ENCODE results near the gene FADD.
"Not testable (repeated sequence)": the region's sequence is repeated elsewhere in the genome, so short reads cannot be mapped to it uniquely, and the experiment has no call there.

Gene FADD

DNA sequence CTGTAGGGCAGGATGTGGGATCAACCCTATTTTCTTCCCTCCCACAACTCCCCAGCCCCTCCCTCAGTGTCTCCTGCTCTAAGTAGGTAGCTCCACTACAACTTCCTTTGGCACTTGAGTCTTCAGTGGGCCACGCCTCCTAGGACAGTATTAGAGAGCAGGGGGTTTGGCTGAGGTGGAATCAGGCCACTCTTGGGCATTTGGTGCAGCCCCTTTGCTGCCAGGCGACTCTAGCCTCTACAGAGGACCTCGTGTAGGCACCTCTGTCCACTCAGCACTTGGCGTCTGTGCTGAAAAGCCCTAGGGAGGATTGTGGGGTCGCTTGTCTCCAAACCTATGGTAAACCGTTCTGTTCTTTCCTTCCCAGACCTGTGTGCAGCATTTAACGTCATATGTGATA is 2.7 kb downstream of the FADD start:
- DNase-seq = no peak

DNA sequence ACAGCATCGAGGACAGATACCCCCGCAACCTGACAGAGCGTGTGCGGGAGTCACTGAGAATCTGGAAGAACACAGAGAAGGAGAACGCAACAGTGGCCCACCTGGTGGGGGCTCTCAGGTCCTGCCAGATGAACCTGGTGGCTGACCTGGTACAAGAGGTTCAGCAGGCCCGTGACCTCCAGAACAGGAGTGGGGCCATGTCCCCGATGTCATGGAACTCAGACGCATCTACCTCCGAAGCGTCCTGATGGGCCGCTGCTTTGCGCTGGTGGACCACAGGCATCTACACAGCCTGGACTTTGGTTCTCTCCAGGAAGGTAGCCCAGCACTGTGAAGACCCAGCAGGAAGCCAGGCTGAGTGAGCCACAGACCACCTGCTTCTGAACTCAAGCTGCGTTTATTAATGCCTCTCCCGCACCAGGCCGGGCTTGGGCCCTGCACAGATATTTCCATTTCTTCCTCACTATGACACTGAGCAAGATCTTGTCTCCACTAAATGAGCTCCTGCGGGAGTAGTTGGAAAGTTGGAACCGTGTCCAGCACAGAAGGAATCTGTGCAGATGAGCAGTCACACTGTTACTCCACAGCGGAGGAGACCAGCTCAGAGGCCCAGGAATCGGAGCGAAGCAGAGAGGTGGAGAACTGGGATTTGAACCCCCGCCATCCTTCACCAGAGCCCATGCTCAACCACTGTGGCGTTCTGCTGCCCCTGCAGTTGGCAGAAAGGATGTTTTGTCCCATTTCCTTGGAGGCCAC is 3.3 kb downstream of the FADD start:
- DNase-seq = no peak

DNA sequence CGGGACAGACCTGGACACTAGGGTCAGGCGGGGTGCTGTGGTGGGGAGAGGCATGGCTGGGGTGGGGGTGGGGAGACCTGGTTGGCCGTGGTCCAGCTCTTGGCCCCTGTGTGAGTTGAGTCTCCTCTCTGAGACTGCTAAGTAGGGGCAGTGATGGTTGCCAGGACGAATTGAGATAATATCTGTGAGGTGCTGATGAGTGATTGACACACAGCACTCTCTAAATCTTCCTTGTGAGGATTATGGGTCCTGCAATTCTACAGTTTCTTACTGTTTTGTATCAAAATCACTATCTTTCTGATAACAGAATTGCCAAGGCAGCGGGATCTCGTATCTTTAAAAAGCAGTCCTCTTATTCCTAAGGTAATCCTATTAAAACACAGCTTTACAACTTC is 3.9 kb downstream of the FADD start:
- no peak for DNase-seq

DNA sequence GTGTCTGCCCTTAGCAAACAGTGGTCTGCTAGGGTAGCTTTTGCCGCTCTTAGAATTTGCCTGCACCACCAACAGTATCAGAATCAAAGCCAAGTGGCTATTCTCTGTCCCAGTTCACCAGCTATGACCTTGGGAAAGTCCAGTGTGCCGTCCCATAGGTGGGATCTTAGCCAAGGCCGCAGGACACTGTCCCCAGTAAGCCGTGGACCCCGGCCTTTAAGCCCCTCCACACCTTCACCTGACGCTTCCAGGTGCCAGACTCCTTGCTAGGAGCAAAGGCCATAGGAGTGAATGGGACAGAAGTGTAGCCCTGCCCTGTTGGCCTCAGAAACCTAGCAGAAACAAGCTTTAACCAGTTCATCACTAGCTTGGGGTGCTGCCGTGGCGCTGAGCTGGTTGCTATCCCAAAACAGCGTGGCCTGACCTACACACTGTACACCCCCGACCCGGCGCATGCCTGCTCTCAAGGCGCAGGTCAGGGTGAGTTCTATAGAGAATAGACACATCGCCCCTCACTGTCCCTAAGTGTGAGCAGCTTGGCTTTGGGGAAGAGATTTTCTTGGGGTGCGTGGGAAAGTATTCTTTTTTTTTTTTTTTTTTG is 4.5 kb downstream of the FADD start:
- DNase-seq = no peak

DNA sequence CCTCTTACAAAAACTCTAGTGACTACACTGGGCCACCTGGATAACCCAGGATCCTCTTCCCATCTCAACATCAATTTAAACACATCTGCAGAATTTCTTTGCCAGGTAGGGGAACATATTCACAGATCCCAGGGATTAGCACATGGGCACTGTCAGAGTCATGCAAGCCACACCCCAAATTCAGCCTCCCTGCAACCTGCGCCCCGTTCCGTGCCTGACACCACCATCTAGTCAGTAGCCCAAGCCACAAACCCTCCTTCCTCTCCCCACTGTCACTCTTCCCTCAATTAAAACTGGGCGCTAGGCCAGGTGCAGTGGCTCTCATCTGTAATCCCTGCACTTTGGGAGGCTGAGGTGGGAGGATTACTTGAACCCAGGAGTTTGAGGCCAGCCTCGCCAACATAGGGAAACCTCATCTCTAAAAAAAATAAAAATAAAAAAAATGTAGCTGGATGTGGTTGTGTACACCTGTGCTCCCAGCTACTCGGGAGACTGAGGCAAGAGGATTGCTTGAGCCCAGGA is 6.4 kb downstream of the FADD start:
- no peak for DNase-seq

DNA sequence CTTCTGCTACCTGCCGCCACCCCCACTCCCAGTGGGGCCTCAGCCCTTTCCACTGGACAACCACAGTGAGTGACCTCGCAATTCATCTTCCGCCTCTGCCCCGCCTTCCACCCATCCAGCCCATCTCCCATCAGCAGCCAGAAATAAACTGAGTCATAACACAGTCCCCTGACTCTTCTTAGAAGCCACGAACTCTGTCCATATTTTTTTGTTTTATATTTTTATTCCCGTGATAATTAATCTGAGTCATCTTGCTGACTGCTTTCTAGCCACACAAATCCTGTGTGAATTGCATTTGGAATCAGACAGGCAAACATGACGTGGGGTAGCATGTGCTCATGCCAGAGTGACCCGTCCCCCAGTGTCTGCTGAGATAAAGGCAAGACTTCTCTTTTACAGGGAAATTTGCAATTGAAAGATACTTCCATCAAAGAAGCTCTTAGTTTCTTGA is 7.0 kb downstream of the FADD start:
- DNase-seq = no peak

DNA sequence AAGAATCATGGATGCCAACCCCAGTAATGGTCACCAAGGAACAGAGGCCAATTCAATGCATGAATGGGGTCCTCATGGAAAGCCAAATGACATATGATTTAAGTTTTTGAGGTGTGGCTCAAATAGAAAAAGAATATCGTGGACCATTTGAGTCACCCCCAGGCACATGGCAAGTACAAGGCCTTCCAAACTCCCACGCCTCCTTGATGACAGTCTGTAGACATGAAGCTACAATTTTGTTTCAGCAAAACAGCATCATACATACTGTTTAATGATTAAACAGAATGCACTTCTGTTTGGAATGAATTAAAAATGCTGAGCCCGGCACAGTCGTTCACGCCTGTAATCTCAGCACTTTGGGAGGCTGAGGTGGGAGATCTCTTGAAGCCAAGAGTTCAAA is 7.4 kb downstream of the FADD start:
- DNase-seq = no peak

DNA sequence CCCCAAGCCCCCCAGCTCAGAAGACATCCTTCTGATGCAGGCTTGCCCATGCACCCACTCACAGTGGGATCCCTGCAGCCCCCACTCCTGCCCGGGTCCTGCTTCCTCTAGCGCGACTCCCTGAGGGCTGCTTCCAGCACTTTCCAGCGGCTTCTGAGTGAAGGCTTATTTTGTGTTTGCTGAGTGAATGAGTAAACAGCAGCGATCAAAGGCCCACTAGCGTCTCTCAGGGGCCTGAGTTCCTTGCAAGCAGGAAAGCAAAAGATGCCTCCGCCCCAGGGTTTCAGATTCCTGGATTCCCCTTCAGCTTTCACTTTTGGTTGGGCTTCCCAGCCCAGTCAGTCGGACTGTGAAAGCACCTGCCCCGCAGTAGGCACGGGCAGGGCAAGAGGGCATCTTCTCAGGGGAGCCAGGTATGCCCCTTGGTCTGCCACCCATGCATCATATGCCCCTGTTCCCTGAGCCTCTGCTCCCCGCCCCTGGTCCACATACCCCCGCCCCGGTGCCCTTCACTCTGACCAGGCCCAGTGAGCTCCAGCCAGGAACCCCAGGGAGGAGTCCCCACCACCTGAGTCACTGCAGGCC is 9.2 kb downstream of the FADD start:
- no peak for DNase-seq

DNA sequence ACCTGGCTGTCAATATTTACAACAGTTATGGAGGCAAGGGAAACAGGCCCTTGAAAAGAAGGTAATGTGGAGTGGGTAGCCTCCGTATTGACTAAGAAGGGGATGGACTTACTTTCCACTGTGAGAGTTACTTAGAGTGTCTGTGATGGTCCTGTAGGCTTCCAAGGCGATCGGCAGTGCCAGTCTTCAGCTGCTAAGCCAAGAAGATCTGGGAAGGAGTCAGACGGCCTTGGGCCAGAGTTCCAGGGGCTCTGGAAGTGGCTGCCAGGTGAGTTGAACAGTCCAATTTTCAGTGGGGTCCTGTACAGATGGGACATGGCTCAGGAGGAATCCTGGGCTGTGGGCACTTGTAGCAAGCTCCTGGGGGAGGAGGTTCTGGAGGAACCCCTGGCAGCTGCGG is 14.3 kb downstream of the FADD start:
- not testable (repeated sequence) for DNase-seq

DNA sequence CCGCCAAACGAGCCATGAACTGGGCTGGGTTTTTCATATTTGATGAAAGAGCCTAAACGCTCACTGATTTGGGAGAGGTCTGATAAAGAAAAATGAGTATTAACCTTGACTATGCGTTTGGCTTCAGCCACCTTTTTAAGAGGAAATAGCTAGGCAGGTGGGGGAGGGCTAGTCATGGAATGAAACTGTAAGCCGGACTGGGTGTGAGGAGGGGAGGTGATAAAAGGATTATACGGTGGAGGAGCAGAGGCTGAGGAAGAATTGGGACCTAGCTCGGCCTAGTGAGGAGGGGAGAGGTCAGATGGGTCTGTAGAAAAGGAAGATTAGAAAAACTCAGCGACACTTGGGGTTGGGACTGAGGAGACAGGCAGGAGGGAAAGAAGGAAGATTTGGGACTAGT is 15.0 kb downstream of the FADD start:
- DNase-seq = not testable (repeated sequence)

DNA sequence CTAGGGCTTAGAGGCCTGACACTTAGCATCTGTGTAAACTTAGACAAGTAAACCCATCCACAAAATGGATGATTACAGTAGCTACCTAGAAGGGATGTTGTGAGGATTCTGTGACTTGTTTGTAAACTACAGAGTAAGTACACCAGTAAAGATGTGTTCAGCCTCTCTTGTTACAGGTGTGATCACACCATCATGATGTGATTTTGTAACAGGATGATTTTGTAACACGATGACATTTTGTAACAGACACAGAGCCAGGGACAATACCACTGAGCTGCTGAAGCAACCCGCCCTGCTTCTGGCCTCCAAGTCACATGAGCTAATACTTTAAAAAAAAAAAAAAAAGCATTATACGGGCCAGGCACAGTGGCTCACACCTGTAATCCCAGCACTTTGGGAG is 17.0 kb downstream of the FADD start:
- DNase-seq = no peak

DNA sequence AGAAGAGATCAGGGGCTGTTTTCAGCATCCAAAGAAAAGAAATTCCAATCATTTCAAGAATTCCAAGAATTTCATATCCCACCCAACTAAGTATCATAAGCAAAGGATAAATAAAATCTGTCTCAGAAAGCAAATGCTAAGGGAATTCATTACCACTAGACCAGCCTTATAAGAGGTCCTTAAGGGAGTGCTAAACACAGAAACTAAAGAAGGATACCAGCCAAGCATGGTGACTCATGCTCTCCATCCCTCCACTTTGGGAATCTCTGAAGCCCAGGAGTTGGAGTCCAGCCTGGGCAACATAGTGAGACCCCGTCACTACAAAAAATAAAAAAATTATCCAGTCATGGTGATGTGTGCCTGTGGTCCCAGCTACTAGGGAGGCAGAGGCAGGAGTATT is 17.8 kb downstream of the FADD start:
- DNase-seq = no peak

DNA sequence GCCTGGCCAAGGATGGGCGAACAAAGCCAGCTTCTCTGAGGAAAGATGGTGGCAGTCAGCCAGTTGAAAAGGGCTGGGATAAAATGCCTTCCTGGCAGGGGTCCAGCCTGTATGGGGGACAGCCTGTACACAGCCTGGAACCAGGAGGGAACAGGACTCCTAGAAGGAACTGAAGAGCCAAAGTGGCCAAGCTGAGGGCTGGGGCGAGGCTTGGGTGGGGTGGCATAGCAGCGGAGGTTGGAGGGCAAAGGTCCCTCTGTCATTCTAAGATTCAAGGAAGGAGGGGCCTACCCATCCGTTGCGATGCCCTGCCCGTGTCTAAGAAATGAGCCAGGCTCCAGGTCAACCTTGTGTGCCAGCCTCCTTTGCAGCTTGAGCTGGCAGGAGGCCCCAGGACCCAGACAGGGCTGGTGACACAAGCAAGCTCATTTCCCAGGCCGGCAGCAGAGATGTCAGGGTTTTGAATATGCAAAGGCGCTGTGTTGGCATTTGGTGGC is 22.6 kb downstream of the FADD start:
- DNase-seq = no peak

DNA sequence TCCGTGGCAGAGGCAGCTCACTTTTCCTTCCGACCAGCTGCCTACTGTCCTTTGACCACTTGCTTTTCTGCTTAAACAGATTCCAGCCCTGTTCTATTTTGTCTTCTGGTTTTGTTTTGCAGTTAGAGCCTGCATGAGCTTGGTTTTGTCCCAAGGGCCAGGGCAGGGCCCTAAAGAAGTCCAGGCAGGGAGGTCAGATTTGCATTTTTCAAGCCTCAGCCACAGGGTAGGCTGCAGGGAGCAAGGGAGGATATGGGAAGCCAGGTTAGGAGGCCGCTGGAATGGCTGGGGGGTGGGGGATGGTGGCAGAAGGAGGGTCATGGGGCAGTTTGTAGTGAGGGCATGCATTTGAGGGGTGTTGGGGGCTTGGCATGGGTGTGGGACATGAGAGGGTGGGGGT is 23.1 kb downstream of the FADD start:
- no peak for DNase-seq

DNA sequence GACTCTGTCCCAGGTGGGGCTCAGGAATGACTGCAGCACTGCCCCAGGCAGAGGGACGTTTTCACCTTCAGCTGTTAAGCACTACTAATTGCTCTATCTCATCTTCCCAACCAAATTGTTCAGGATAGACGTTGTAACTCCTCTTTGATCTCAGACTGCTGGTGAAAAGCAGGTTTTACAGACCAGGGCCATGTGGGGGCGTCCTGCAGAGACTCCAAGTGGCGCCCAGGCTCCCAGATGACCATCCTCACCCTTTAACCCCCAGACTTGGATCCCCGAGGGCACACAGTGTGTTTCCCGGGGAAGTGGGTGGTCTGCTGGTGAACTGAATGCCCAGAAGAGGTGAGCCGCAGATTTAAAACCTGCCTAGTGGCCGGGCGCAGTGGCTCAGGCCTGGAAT is 23.9 kb downstream of the FADD start:
- no peak for DNase-seq

DNA sequence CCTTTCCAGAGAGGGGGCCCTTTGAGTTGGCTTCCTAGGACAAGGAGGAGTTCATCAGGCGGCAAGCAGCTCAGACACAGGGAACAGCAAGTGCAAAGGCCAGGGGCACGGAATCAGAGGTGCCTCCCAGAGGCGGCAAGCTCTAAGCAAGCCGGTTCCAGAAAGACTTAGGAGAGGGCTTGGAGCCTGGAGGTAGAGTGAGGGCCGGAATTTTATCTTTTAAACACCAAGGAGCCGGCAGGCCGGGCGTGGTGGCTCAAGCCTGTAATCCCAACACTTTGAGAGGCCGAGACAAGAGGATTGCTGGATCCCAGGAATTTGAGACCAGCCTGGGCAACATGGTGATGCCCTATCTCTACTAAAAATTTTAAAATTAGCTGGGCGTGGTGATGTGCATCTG is 26.6 kb downstream of the FADD start:
- no peak for DNase-seq

DNA sequence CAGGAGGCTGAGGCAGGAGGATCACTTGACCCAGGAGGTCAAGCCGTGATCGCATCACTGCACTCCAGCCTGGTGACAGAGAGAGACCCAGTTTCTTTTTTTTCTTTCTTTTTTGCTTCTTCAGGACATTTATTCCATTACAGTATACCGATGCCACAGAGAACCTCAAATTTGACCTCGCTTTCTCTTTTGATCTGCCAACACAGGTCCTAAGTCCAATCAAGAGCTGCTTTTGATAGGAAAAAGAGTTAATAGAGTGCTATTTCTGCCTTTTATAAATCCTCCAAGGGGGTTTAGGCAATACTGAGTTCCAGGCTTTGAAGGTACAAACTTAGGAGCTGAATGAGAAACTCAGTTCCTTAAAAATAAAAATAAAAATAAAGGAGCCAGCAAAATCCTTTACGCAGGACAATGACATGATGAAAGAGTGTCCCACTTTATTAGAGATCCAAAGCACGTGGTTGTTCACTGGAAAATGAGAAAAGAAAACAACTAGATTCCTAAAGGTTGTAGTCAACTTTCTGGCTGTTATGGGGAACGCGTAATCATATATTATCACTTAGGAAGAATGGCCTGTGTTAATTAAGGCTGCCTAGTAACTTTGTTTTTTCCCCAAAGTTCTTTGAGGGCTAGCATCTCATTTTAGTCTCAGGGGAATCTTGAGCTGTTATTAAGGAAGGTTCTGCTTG is 27.2 kb downstream of the FADD start:
- no peak for DNase-seq

DNA sequence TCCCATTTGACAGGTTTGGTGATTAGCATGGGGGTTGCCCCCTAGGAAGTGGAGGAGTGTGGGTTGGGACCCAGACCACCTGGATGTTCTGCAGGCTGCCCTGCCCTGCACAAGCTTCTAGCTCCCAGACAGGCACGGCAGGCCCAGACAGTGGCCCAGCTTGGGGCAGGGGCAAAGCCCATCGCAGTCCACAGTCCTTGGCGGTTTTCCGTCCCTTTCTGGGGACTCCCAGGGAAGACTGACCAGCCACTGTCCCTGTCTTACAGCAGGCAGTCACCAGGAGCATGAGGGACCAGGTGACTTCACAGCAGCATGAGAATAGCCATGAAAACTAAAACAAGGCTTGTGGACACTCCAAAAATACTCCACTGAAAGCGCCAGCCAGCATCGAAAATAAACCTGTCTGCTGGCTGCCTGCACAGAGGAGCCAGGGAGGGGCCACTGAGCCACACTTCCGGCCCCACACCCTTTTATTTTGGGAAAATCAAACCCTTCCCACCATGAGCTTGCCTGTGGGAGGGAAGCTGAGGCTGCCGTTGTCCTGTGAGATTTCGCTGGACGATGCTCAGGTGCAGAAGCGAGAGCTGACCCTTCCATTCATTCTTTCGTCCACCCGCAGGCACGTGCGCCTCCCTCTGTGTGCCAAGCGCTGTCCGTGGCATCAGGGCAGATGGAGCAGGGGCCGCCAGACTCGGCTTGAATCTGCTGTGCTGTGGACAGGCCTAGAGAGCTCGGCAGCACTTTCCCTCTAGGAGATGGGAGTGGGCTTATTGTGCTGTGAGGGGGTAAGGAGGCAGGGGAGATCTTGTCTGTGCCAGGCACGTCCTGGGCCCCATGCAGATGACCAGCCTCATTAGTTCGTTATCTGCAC is 28.0 kb downstream of the FADD start:
- DNase-seq = no peak

DNA sequence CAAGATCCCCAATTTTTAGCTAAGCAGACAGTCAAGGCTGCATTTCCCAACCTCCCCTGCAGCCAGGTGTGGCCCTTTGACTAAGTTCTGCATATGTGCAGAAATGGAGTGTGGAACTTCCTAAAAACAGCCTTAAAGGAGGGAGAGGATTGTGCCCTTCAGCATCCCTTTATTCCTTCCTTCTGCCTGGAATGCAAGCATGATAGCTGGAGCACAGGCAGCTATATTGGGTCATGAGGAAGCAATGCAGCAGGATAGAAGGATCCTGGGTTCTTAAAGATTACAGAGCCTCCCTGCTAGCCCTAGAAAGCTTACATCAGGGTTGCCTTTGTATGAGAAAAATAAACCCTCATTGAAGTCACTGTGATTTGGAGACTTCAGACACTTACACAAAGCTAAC is 29.9 kb downstream of the FADD start:
- DNase-seq = no peak

DNA sequence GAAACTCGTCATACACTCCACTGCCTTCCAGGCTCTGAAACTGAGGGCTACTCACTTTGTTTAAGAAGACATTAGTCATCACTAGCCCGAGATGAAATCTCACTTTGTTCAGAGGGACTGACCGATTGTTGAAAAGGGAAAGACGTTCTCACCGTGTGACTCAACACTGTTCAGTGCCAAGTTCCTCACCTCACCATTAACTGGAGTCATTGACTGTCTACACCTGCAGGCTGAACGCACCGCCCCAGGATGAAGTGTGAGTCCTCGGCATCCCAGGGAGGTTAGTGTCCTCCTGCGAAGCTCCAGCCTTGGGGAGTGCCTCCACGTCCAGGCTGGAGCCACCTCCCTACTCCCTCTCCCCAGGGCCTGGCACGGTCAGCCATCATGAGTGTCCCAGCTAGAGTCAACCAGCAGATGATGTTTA is 30.4 kb downstream of the FADD start:
- DNase-seq = no peak

DNA sequence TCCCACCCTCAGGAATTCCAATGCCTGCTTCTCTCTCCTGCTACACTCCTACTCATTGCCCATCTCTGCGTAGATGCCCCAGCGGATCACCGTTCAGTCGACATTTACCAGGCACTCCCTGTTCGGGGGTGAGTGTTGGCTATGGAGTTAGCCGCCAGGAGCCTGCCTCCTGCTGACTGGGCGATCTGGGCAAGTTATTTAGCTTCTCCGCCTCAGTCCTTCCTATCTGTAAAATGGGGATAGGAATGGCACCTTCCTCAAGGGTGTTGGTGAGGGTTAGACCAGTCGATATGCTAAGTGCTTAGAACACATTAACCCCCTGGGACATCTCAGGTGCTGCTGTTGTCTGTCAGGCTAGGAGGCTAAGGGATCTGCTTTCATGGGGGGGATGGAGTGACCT is 30.9 kb downstream of the FADD start:
- no peak for DNase-seq

DNA sequence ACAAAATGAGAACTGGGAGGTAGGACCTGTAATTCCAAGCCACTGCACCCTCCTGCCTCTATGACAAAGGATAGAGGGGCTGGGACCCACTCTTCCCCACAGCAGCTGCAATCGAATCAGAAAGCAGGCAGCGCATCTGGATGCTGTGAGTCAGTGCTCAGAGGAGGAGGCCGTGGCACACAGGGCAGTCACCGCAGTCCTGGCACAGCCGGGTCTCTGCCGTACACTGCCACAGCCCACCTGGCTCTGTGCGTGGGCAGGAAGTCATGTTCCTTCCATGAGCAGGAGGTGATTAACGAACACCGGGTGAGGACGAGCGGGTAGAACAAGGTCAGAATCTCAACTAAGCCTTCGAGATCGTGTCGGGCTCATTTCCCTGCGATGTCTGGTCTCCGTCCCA is 37.2 kb downstream of the FADD start:
- DNase-seq = no peak

DNA sequence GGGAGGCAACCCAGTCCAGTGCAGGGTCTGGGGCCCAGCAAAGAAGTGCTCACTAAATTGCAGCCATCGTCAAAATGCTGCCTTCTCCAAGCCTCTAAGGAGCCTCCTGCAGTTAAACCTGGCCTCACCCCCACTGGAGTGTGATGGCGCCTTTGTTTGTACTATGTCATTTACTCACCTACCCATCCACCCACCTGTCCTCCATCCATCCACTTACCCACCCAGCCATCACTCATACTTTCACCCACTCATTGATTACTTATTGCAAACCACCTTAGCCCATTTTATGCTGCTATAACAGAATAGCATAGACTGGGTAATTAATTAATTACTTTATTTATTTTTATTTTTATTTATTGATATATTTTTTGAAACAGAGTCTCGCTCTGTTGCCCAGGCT is 38.6 kb downstream of the FADD start:
- DNase-seq = no peak

All from activated naive CD4-positive, alpha-beta T cell treated with anti-CD3 and anti-CD28 coated beads, Interleukin-2, amount 50 U/mL, for 16 hours (primary cell).